ENCODE measurements around the gene SUCLA2.

Gene SUCLA2

DNA sequence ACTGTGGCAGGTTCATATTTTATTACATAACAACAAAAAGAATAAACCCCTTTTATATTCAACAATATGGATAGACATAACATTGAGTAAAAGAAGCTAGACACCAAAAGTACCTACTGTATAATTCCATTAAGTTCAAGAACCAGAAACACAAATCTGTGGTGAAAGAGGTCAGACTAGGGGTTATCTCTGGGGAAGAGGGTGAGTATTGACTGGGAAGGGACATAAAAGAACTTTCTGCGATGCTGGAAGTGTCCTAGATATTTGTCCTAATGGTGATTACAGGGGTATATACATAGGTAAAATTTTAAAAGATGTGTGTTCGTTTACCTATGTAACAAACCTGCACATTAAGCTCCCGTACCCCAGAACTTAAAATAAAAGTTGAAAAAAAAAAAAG lies 103.0 kb downstream of the SUCLA2 start:
- DNase-seq = no peak

DNA sequence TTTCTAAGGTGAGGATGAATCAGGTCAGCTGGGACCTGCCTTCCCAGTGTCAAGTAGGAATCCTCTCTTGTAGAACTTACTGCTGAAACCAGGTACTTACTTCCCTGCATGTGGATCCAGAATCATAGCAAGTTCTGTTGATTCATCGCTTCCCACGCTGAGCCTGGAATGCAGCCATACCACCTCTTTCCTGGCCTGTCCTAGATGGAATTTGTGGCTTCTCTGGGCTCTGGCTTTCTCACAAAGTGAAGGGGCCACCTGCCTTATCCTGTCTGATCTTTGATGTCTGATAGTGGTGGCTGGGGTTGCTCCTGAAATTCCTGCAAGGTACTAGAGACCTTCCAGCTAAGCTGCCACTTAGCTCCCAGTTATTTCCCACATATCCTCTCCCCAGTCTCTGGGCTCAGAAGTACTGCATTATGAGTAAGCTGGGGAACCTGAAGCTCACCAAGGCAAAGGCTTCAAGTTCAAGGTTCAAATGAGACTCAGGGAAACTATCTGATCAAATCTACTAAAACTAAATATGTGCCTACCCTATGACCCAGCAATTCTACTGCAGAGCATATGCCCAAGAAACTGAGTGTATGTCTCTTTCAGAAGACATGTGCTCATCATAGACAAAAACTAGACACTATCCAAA lies 103.5 kb downstream of the SUCLA2 start:
- DNase-seq = no peak

DNA sequence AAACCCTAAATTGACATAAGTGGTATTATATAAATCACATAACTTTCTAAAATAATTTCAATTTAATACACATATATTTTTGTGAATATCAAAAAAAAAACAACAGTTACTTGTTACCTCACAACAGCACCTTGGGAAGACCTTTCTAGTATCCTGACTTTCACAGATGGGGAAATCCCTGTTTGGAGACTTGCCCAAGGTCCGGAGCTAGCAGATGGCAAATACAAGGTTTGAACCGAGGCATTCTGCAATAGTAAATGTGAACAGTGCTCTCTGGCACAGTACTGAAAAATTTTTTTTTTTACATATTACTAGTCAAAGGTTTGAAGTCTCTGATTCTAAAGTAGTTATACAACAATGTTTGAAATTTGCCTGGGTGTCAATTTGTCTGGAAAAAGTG lies 104.5 kb downstream of the SUCLA2 start:
- DNase-seq = no peak

DNA sequence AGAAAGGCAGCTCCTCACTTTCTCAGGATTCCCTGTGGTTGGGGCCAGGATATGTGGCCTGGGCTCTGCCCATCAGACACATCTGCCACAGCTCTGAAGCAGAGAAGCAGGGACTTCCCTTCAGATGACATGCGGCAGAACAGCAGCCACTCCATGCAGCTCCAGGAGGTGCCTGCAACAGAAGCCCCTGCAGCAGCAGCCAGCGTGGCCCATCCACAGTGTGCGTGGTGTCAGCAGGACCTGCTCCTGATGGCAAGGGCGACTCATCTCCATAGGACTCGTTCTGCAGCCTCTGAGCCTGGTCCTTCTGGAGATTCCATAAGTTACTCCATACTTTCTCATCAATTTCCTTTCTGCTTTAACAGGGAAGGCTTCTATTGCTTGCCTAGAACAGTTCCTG lies 105.0 kb downstream of the SUCLA2 start:
- no peak for DNase-seq

DNA sequence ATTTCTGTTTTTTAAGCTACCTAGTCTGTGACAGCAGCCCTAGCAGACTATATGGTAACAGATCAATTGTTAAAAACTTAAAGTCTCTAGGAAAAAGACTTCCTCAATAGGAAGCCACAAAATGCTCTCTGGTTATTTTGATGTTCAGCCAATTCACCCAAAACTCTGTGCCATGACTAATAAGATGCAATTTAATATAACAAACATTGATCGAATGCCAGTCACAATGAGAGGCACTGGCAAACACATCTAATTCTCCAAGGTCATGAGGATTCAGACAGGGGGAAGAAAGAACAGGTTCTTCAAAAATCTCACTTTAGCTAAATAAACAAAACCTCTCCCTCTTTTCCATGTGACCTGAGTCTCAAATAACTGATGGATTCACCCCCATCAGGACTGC lies 107.5 kb downstream of the SUCLA2 start:
- no peak for DNase-seq
